HG03135 (cell line): ENCODE results near the gene KSR1.
"Not testable (repeated sequence)": the region's sequence is repeated elsewhere in the genome, so short reads cannot be mapped to it uniquely, and the experiment has no call there.

Experiments used
- ATAC-seq: cut with Tn5 transposase; IDR thresholded peaks from one replicate; pipeline ENCODE4 v1.9.1; 2021; ENCODE audit warnings: mild to moderate bottlenecking, moderate library complexity; ENCODE audit not compliant: unreplicated experiment

Gene KSR1

DNA sequence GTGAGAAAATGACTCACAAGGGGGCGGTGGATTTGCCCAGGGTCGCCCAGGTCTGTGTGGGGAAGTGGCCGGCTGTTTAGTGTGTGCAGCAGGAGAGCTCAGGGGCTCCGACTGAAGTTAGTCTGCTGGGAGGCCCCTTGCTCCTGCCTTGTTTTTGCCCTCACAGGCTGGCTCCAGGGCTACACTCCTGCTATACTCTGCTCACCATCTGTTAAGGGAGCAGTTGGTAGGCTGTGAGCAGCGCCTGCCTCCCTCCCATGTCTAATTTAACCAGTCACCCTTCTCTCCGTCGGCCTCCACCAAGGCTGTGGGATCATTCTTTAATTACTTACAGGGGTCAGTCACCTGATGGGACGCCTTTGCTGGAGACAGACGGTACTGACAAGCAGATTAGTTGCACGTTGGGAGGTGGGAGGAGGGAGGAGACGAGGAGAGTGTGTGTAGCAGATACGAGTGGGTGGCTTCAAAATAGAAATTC lies 35.5 kb downstream of the KSR1 start:
- no peak for ATAC-seq

DNA sequence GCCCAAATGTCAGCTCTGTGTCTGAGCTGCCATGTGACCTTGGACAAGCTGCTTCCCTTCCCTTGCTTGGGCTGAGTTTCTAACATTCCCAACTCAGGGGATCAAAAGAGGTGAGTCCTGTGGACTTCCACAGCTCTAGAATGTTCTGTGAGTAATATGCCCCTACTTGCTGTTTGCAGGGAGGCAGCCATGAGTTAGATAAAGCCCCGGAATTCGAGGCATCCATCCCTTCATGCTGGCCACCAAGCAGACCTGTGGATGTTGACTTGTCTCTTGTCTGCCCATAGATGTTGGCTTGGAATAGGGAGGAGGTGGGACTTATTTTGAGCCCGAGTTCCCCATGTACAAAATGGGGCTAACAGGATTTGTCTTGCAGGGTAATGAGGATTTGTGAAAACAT lies 36.2 kb downstream of the KSR1 start:
- ATAC-seq, result no peak

DNA sequence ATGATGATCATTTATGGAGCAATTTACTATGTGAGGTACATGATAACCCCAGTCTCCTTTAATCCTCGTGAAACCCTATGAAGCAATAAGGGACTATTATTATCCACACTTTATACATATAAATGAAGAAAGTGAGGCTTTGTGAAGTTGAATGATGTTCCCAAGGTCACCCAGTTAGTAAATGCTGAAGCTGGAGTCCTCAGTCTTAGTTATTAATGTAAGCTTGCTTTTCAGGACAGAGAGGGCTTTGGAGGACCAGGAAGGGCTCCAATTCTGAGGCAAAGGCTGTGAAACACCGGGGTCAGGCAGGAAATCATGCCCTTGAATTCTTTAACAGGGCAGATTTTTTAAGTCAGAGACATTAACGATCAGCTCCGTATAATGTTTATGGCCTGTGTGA lies 36.8 kb downstream of the KSR1 start:
- no peak for ATAC-seq

DNA sequence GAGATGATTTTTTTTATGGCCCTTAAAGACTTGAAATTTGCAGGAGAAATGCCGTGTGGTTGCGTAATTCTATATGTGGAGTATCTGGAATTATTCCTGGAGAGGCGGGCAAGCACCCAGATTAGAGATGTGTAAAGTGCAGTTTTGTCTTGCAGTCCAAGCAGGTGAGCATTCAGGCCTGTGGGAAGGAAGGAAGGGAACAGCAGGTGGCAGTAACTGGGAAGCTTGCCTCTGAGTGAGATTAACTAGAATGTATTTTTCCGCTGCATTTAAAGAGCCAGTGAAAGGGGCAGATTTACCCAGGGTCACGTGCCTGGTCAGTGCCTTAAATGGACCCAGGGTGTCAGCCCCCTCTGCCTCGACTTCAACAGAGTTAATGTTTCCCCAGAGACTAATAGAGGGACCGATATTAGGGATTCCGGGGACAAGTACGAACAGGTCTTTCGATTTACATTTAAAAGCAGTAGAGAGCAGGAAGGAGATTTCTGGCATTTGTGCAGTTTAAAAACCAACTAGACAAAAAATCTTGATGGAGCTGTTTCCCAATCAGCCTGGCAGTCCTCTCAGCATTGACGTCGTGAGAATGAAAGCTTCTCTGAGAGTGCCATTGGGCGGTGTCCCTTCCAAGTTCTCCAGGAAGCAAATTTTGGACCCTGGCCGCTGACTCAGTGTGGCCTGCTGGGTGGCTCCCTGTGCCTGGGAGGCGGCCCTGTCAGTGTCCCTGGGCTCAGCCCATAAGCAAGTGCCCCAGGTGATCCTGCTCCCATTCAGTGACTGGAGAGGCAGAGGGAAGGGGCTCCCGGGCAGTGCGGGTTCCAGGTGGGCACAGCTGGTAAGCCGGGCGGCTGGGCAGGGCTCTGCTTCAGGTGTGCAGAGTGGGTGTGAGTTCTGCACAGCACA lies 38.2 kb downstream of the KSR1 start:
- no peak for ATAC-seq

DNA sequence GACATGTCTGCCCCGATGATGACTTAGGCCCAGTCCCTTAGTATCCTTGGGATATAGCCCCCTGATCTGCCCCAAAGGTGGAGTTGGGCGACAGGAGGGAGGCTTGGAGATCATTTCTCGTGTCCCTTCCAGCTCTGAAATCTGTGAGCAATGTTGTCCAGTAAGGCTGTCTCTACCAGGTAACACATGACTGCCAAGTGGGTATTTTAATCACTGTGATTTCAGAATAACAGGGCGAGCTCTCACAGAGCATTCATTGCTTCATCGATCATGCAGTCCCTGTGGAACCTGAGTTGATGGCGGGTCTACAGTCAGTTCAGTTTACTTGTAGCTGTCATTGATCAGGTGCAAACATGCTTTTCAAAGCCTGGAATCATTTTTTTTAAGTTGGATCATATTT lies 39.2 kb downstream of the KSR1 start:
- no peak for ATAC-seq

DNA sequence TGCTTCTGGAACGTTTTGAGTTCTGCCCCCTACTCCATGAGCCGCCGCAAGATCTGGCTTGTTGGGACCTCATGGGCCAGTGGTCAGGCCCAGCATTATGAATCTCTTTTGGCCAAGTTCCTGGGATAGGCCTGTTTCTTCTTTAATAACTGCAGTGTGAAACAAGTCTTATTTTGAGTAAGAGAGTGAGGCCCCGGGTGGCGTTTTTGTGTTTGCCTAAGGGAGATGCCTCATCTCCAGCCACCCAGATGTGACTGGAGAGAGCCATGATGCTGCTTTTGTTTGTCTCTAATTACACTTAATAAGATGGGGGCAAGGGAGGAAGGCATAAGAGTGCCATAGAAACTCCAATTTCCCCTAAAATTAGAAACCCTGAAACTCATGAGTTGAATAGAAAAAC lies 39.8 kb downstream of the KSR1 start:
- no peak for ATAC-seq

DNA sequence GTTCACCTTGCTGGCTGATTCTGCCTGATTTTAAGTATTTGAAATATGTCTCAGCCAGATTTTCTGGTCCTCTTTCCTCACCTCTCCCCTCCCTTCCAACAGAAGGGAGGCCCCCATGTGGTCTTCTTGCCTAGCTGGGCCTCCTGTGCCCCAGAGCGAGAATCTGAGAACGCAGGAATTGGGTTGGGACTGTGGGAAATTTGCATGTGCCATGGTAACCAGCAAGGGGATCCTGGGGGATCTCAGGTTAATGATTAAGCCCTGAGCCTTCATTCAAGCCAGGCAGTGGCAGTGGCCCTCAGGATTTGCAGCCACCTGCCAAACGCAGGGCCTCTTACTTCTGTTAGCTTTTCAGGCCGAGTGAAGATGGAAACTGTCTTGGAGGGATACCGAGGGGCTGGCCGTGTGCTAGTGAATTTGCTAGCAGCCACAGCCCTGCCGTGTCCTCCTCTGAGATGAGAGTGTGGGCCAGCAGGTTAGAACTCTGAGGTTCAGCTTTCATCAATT lies 40.2 kb downstream of the KSR1 start:
- no peak for ATAC-seq

DNA sequence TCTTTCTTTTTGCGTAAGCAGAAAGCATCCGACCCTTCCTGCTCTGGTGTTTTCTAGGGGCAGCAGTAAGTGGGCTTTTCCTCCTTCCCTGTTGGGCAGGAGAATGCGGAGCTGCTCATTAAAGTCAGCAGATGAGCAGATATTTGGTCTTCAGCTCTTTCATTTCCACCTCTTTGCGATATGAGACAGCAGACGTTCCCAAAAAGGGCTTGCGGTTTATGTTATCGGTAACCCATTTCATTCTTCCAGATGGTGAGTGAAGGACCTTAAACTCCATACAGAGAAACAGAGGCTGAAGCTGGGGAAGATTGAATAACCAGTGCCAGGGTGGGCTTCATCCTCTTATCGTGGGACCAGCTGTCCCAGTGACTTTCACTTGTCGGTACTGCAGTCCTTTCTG lies 40.7 kb downstream of the KSR1 start:
- no peak for ATAC-seq

DNA sequence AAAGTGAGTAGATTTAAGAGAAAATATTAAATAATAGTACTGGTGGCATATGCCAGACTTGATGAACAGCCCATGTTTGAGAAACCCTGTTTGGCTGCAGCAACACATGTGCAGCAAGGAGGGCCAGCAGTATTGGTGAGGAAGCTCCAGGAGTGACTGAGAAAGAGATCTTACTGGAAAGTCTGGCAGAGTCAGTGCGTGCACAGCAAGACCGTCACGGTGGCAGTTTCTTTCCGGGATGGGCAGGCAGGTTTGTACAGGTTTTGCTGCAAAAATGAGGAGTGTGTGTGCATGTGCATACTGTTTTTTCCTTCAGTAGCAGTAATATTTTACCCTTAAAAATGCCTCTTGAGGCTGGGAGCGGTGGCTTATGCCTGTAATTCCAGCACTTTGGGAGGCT lies 41.4 kb downstream of the KSR1 start:
- ATAC-seq, result no peak

DNA sequence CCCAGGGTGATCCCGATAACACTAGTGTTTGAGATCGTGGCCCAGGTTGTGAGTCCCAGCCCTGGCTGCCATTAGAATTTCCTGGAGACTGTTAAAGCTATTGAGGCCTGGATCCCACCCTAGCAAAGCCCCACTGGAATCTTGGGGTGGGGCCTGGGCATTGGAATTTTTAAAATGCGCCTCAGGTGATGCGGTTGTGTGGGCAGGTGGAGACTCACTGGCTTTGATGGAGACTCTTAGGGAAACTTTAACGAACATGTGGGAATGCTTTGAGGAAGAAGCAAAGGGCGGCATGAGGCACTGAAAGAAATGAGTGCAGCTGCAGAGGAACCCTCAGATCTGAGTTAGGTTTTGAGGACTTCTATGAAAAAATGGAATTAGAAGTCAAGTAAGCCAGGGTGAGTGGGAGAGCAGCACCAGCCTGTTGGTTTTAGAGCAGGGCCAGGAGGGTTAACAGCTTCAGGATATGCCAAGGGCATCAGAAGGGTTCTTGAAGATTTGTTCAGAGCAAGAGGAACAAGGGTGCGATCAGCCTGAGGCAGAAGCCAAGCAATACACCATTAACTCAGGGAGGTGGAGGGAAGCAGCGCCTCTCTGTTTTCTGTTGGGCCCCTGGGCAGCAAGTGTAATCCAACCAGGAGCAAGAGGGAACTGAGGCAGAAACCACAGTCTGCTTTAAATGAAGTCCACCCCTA lies 42.5 kb downstream of the KSR1 start:
- no peak for ATAC-seq

DNA sequence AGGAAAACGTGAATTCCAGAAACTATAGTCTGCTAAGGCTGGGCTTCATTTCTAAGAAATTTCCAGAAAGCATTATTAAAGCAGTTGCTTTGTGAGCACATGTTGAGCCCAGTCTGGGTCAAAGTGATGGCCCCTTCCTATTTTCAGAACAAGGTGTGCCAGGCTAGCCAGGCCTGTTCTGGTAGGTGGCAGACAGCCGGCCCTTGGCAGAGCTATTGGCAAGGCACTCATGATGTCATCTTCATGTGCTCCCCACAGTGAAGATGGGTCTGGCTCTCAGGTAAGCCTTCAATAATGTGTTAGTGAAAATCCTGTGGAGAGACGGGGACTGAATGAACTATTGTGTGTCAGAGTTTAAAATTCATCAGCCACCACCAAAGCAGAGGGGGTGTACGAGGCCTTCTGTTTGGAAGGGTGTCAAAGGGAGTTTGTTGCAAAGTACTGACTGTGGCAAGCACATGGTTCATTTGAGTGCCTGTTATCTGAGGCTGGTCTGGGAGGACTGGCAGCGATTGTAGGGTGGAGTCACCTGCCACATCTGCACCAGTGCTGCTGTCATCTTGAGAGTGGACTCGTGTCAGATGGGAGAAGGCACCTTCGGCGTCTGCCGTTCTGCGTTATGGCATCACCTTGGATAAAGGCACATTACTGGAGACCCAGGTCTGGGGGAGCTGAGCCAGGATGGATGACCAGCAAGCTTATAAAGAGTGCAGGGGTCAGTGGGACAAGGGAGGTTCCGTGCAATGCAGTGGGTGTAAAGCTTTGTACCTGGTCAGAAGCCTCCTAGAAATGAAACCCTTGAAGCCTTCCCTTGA lies 43.4 kb downstream of the KSR1 start:
- ATAC-seq, result no peak

DNA sequence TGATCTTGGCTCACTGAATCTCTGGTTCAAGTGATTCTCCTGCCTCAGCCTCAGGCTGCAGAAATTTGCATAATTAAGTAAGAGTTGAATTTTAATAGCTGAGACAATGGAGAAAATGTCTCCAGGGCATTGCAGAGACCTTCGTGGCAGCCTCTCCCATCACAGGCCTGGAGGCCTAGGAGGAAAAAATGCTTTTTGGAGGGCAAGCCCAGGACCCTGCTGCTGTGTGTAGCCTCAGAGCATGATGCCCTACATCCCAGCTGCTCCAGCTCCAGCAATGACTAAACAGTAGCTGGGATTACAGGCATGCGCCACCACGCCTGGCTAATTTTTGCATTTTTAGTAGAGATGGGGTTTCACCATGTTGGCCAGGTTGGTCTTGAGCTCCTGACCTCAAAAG lies 45.1 kb downstream of the KSR1 start:
- not testable (repeated sequence) for ATAC-seq

DNA sequence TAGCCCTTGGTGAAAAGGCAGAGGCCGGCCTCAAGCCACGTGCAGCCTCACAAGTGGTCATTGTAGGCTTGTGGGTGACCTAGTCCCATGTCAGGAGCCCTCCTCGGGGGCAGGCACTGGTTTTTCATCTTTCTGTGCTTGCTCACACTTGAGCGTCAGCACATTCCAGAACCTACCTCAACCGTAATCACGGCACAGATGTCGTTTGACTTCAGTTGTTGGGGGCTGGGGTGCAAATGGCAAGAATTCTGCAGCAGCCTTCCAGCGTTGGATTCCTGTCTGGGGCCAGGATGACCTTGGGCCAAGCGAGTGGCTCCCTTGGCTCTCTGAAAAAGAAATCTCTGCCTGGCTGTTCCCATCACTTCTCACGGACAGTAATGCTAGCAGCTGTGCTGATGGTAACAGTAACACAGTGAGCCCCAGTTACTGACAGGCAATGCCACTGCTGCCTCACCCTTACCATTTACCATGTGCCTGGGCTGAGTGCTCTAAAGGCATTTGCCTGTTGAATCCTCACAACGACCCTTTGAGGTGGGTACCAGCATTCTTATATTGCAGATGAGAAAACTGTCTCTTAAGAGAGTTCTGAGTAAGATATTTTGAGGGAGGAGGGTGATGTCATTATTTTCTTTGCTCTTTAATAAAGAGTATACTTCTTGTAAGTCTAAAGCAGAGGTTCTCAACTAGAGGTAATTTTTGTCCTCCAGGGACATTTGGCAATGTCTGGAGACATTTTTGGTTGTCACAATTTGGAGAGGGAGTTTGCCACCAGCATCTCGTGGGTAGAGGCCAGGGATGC lies 46.5 kb downstream of the KSR1 start:
- ATAC-seq, result no peak

DNA sequence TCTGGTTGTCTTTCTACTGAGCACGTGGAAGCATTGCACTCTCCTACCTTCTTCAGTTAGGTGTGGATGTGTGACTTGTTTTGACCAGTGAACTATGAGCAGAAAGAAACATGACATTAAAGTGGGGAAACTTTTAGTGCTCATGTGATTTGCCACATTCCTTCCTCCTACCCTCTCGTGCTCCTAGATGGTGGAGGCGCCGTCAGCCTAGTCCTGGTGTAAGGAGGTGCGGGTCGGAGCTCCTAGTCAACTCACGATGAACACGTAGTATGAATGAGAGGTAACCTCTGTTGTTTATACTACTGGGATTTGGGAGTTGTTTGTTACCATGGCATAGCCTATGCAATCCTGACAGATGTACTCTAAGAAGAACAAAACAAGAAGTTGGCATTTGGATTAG lies 47.4 kb downstream of the KSR1 start:
- no peak for ATAC-seq

DNA sequence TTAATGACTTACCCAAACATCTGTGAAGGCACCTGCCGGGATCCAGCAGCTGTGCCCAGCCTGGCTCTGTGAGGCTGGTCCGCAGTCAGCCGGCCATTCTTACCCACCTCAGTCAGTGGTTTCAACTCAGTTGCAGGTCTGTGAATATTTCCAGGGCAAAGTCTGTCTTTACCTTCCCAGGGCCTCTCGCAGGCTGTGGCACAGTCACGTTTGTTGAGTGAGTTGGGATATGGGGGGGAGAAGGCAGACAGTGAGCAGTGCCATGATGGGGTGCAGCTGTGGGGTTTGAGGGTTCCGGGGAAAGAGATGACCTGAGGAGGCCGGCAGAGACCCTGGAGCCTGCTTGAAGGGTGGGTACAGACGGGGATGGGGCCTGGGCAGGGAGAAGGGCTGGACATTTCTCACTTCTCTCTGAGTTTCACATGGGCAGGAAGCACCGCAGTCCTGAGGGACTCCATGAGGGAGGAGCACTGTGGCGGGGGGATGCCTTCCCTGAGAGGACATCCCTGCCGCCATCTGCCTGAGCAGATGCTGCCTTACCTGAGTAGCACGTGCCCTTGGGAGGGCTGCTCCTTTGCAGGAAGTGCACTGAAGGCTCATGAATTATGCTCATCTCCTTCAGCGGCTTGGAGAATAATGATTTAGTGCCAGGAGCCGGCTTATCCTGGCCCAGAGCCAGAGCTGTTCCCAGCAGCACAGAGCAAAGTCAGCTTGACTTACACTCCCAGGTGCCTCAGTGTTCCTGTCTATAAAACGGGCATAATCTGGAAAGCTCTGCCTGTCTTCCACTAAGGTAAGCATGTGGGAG lies 48.1 kb downstream of the KSR1 start:
- no peak for ATAC-seq

DNA sequence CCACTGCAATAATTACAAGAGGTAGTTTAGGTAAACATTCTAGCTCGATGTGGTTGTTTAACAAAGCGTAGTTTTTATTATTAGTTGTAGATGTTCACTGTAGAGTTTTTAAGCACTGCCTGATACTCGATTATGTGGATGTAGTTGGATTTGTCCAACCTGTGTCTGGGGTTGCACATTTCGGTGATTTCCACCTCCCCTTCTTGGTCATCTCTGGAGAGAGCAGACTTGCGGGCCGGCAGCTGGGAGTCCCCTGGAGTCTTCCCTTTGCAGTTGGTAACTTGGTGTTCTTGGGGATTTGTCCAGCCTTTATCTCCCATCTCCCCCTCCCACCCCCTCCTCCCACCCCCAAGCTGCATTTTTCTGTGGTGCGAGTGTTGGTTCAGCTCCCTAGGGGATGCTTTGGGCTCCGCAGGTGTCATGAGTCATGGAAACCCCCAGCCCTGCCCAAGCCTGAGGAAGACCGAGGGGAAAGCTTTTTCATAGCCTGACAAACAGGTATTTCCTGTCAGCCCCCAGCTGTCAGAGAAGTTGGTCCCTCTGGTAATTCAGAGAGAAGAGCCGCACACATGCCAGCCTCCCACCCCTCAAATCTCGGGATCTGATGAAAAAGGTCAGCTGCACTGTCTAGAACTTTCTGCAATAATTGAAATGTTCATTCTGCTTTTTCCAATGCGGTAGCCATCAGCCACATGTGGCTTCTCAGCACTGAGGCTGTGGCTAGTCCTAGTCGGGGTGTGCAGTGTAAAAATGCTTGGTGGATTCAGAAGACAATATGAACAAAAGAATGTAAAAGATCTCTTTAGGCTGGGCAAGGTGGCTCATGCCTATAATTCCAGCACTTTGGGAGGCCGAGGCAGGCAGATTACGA lies 50.3 kb downstream of the KSR1 start:
- ATAC-seq, result peak; percentile 50

DNA sequence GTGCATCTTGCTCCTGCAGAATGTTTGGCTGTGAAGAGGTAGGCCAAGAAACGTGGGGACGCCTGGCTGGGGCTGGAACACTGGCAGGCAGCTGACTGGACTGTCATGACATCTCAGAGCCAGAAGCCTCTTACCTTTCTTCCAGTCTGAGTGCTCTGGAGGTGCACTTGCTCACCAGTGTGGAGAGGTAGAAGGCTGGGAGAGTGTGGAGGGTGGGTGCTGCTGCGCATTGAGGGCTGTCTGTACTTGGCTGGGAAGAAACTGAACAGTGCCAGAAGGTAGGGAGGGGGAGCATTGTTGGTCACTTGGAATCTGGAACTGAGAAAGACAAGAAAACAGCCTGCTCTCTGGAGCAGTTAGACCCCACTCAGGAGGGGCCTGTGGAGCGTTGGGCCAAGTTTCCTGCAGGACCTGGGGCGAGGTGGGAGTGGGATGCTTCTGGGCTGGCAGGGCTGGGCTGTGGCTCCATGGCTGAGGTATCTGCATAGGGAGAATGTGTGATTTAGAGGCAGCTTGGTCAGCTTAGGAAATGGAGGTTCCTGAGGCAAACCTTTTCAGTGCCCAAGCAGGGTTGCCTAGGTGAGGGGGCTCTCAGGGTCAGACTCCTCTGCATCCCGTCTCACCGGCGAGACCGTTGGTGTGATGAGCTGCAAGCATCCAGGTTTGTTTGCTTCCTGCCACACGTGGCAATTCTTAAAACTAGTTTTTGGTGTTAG lies 55.1 kb downstream of the KSR1 start:
- no peak for ATAC-seq

DNA sequence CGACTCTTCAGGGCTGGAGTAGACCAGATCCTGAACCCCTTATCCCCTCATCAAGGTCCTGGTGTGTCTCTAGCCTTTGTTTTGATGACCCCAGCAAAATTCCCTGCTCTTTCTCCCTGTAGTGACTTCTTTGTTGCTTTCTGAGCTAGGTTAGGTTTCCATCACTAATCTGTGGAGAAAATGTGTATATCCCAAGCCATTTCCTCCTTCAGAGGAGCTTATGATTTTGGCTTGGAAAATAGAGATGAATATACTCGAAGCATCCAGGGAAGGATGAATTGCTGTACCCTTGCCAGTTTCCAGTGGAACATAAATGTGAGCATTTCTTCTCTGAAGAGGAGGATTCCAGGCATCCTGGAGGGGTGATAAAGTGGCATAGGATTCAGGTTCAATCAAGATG lies 55.8 kb downstream of the KSR1 start:
- no peak for ATAC-seq
